Neuronal stem cell (in vitro differentiated cells): ENCODE data around the gene SRSF3.

ENCODE experiments used
- DNase-seq: peaks from one replicate; pipeline ENCODE4 v3.0.0-alpha.2; 2013; ENCODE audit warnings: low spot score
- H2AFZ ChIP-seq: one replicate; pipeline ENCODE4 v1.6.1; 2013; ENCODE audit warnings: mild to moderate bottlenecking, low read length, inconsistent platforms
- H2AK5ac ChIP-seq: 2 replicates; pipeline ENCODE4 v1.6.1; 2013; ENCODE audit warnings: low read depth, mild to moderate bottlenecking, inconsistent platforms, low read length, moderate library complexity, mixed read lengths
- H2BK120ac ChIP-seq: 2 replicates; pipeline ENCODE4 v1.6.1; 2013; ENCODE audit warnings: low read depth, mild to moderate bottlenecking, inconsistent platforms, low read length, moderate library complexity, mixed read lengths
- H2BK12ac ChIP-seq: one replicate; pipeline ENCODE4 v1.6.1; 2013; ENCODE audit warnings: low read length, inconsistent platforms
- H2BK15ac ChIP-seq: 2 replicates; pipeline ENCODE4 v1.6.1; 2013; ENCODE audit warnings: mild to moderate bottlenecking, low read length, inconsistent platforms, mixed read lengths
- H2BK5ac ChIP-seq: one replicate; pipeline ENCODE4 v1.6.1; 2013; ENCODE audit warnings: inconsistent platforms, mild to moderate bottlenecking, low read length, moderate library complexity
- H3K14ac ChIP-seq: one replicate; pipeline ENCODE4 v1.6.1; 2013; ENCODE audit warnings: low read length, inconsistent platforms
- H3K18ac ChIP-seq: 2 replicates; pipeline ENCODE4 v1.6.1; 2013; ENCODE audit warnings: low read length, inconsistent platforms
- H3K23ac ChIP-seq: 2 replicates; pipeline ENCODE4 v1.6.1; 2013; ENCODE audit warnings: low read depth, mild to moderate bottlenecking, mixed read lengths, low read length, inconsistent platforms; ENCODE audit not compliant: poor library complexity
- H3K27ac ChIP-seq: replicated peaks from 3 replicates; pipeline ENCODE4 v1.5.1; 2013; ENCODE audit warnings: low read length, inconsistent platforms
- H3K27me3 ChIP-seq, 3 experiments: 2 replicates each; pipeline ENCODE4 v1.6.1; 2013; ENCODE audit warnings: low read length in 3 of 3, mild to moderate bottlenecking in 2 of 3, inconsistent platforms in 1 of 3, low read depth in 1 of 3, mixed read lengths in 1 of 3, moderate library complexity in 1 of 3; ENCODE audit not compliant: control insufficient read depth in 3 of 3, insufficient read depth in 3 of 3
- H3K36me3 ChIP-seq, 2 donors: replicated peaks in 1 of 2; 2 replicates each; pipeline ENCODE4 v1.6.1; 2013; ENCODE audit warnings: low read length in 2 of 2; ENCODE audit not compliant: control insufficient read depth in 2 of 2, insufficient read depth in 2 of 2
- H3K4ac ChIP-seq: 2 replicates; pipeline ENCODE4 v1.6.1; 2013; ENCODE audit warnings: inconsistent platforms, mild to moderate bottlenecking, low read length, moderate library complexity
- H3K4me1 ChIP-seq, 2 donors: 1 replicate in 1 of 2; 2 replicates in 1 of 2; pipeline ENCODE4 v1.6.1; 2013; ENCODE audit warnings: low read length in 2 of 2, low read depth in 1 of 2; ENCODE audit not compliant: control insufficient read depth in 2 of 2, insufficient read depth in 1 of 2
- H3K4me2 ChIP-seq: one replicate; pipeline ENCODE4 v1.6.1; 2013; ENCODE audit warnings: mild to moderate bottlenecking, low read length, inconsistent platforms; ENCODE audit not compliant: insufficient read depth, poor library complexity, severe bottlenecking
- H3K4me3 ChIP-seq, 2 donors: 2 replicates each; pipeline ENCODE4 v1.5.1; 2013; ENCODE audit warnings: low read length in 2 of 2, mild to moderate bottlenecking in 2 of 2, inconsistent platforms in 1 of 2, moderate library complexity in 1 of 2
- H3K79me1 ChIP-seq: one replicate; pipeline ENCODE4 v1.6.1; 2013; ENCODE audit warnings: low read depth, mild to moderate bottlenecking, inconsistent platforms, low read length, moderate library complexity
- H3K9ac ChIP-seq: one replicate; pipeline ENCODE4 v1.6.1; 2013; ENCODE audit warnings: mild to moderate bottlenecking, low read depth, low read length, inconsistent platforms; ENCODE audit not compliant: poor library complexity
- H3K9me3 ChIP-seq, 2 donors: replicated peaks in 1 of 2; 2 replicates each; pipeline versions ENCODE3 to v1.6.1; 2013; ENCODE audit warnings: low read length in 2 of 2, mild to moderate bottlenecking in 2 of 2, inconsistent platforms in 1 of 2, low read depth in 1 of 2, mixed read lengths in 1 of 2, moderate library complexity in 1 of 2; ENCODE audit not compliant: control insufficient read depth in 2 of 2, insufficient read depth in 1 of 2
- H4K8ac ChIP-seq: one replicate; pipeline ENCODE4 v1.6.1; 2013; ENCODE audit warnings: low read depth, mild to moderate bottlenecking, inconsistent platforms, low read length, moderate library complexity
- H4K91ac ChIP-seq: one replicate; pipeline ENCODE4 v1.6.1; 2013; ENCODE audit warnings: low read length, low read depth, mild to moderate bottlenecking, inconsistent platforms; ENCODE audit not compliant: poor library complexity
- WGBS, 2 donors: extraction: QIAGEN DNeasy Blood & Tissue Kit; methylation state at CpG; one replicate each; pipeline ENCODE4 v1.1.7; 2013; ENCODE audit warnings: missing lambda C conversion rate in 2 of 2, mixed read lengths in 1 of 2; ENCODE audit not compliant: insufficient read length in 2 of 2, insufficient replicate concordance in 1 of 2; ENCODE audit errors: extremely low coverage in 2 of 2; 5-methylcytosine and 5-hydroxymethylcytosine counted together

Gene SRSF3

GRCh38 chr6:36546920-36547645, 47.1 kb upstream of the SRSF3 start, which contains the start of gene STK38:
STK38 (minus strand) TSS chr6:36547479; CDS start chr6:36540202, 7,277 bp downstream.
- peak; percentile 89 for DNase-seq
- peak within 1 kb of the TSS; percentile 84 to 95 for H3K4me3 ChIP-seq
- no peak within 1 kb of the TSS for H4K91ac ChIP-seq
- H3K79me1 ChIP-seq = peaks cover 9% of the 10 kb centered on the region
- H2BK15ac ChIP-seq = peak within 1 kb of the TSS; percentile 67
- no peaks in the 10 kb centered on the region for H3K9me3 ChIP-seq
- H2AFZ ChIP-seq = peak within 1 kb of the TSS; percentile 95
- H3K4me2 ChIP-seq = peak within 1 kb of the TSS; percentile 69
- H3K9ac ChIP-seq = peak within 1 kb of the TSS; percentile 96
- H2BK120ac ChIP-seq = no peak within 1 kb of the TSS
- no peaks in the 10 kb centered on the region for H3K27me3 ChIP-seq
- H2BK5ac ChIP-seq = peak within 1 kb of the TSS; percentile 82
- H3K27ac ChIP-seq = peak within 1 kb of the TSS; percentile 96
- H4K8ac ChIP-seq = no peak within 1 kb of the TSS
- H2AK5ac ChIP-seq = no peak within 1 kb of the TSS
- H3K36me3 ChIP-seq = peaks cover 0 to 17% of the 10 kb centered on the region in 2 donors
- no CpG with 5 or more reads among the region's 51 CpGs for WGBS, 2 donors
- no peak within 1 kb of the TSS for H2BK12ac ChIP-seq
- peaks cover 2 to 7% of the 10 kb centered on the region in 2 donors for H3K4me1 ChIP-seq
- peak within 1 kb of the TSS; percentile 90 for H3K14ac ChIP-seq
- peak within 1 kb of the TSS; percentile 99 for H3K23ac ChIP-seq
- peak within 1 kb of the TSS; percentile 89 for H3K4ac ChIP-seq
- peak within 1 kb of the TSS; percentile 100 for H3K18ac ChIP-seq

- H3K9ac ChIP-seq = no peak overlapping the region
- WGBS, 2 donors = 100% methylated on average over 1 of the region's 13 CpGs
- H2BK5ac ChIP-seq = no peak overlapping the region
- peaks cover 2 to 7% of the 10 kb centered on the region in 2 donors for H3K4me1 ChIP-seq
- H3K27ac ChIP-seq = no peak overlapping the region
- H3K14ac ChIP-seq = no peak overlapping the region
- H3K27me3 ChIP-seq = no peaks in the 10 kb centered on the region
- H3K4me2 ChIP-seq = no peak overlapping the region
- H2BK12ac ChIP-seq = no peak overlapping the region
- H3K4ac ChIP-seq = no peak overlapping the region
- no peaks in the 10 kb centered on the region for H3K9me3 ChIP-seq
- H3K79me1 ChIP-seq = peaks cover 9% of the 10 kb centered on the region
- no peak overlapping the region for H4K8ac ChIP-seq
- H3K4me3 ChIP-seq = peak overlapping the region in 1 of 2 donors; percentile 84
- H3K18ac ChIP-seq = no peak overlapping the region
- H2AFZ ChIP-seq = peak overlapping the region; percentile 95
- H3K36me3 ChIP-seq = peaks cover 0 to 13% of the 10 kb centered on the region in 2 donors
- no peak for DNase-seq
- no peak overlapping the region for H3K23ac ChIP-seq
- H2BK15ac ChIP-seq = no peak overlapping the region
- no peak overlapping the region for H2BK120ac ChIP-seq
- H4K91ac ChIP-seq = no peak overlapping the region
- H2AK5ac ChIP-seq = no peak overlapping the region
Observed at GRCh38 chr6:36547646-36548400, 46.3 kb upstream of the SRSF3 start.

- peak overlapping the region; percentile 95 for H2AFZ ChIP-seq
- no peaks in the 10 kb centered on the region for H3K27me3 ChIP-seq
- H2BK120ac ChIP-seq = no peak overlapping the region
- H3K79me1 ChIP-seq = peaks cover 8% of the 10 kb centered on the region
- no peak overlapping the region for H2AK5ac ChIP-seq
- no peak overlapping the region for H2BK12ac ChIP-seq
- no CpG with 5 or more reads among the region's 2 CpGs for WGBS, 2 donors
- no peak overlapping the region for H3K4me2 ChIP-seq
- H4K8ac ChIP-seq = no peak overlapping the region
- no peak overlapping the region for H3K4me3 ChIP-seq
- no peaks in the 10 kb centered on the region for H3K9me3 ChIP-seq
- H3K18ac ChIP-seq = no peak overlapping the region
- no peak overlapping the region for H3K14ac ChIP-seq
- H3K4me1 ChIP-seq = peaks cover 2 to 7% of the 10 kb centered on the region in 2 donors
- H2BK5ac ChIP-seq = no peak overlapping the region
- no peak overlapping the region for H3K23ac ChIP-seq
- H3K4ac ChIP-seq = no peak overlapping the region
- no peak overlapping the region for H4K91ac ChIP-seq
- no peak overlapping the region for H2BK15ac ChIP-seq
- H3K9ac ChIP-seq = no peak overlapping the region
- no peak overlapping the region for H3K27ac ChIP-seq
- no peak for DNase-seq
- peaks cover 0 to 11% of the 10 kb centered on the region in 2 donors for H3K36me3 ChIP-seq
Observed at GRCh38 chr6:36548401-36548743, 45.8 kb upstream of the SRSF3 start.

- Histone ChIP-seq H2AK5ac (no peak overlapping the region), H3K9me3 (no peaks in the 10 kb centered on the region), H3K79me1 (peaks cover 1% of the 10 kb centered on the region), H2BK12ac (no peak overlapping the region), H4K8ac (no peak overlapping the region), H3K4me2 (no peak overlapping the region), H3K23ac (no peak overlapping the region), H3K4me3 (no peak overlapping the region), H3K18ac (no peak overlapping the region), H3K27me3 (no peaks in the 10 kb centered on the region), H2BK5ac (no peak overlapping the region), H3K9ac (no peak overlapping the region), H4K91ac (no peak overlapping the region), H2AFZ (no peak overlapping the region), H2BK120ac (no peak overlapping the region), H3K4me1 (peaks cover 2 to 7% of the 10 kb centered on the region in 2 donors), H3K4ac (no peak overlapping the region), H3K36me3 (no peaks in the 10 kb centered on the region), H3K27ac (no peak overlapping the region), H2BK15ac (no peak overlapping the region), H3K14ac (no peak overlapping the region)
- no CpG with 5 or more reads among the region's 1 CpG for WGBS, 2 donors
- DNase-seq = no peak
Observed at GRCh38 chr6:36550473-36551000, 43.6 kb upstream of the SRSF3 start.
